Liver (tissue), 9 donors: ENCODE data around the gene SPP1. TPM values are rescaled to one million over a fixed set of nuclear protein-coding genes. Genes with fewer than 3 reads are reported as not detected.

ENCODE experiments used
- DNase-seq: peaks from one replicate; pipeline ENCODE4 v3.0.0-alpha.2; 2017; ENCODE audit warnings: low spot score
- H3K27ac ChIP-seq, 2 donors: one replicate each; pipeline ENCODE4 v1.7.0; 2013; ENCODE audit warnings: inconsistent platforms in 2 of 2, low read length in 2 of 2, control low read depth in 1 of 2, low read depth in 1 of 2, mild to moderate bottlenecking in 1 of 2
- H3K27me3 ChIP-seq, 4 donors: one replicate each; pipeline versions ENCODE4 v1.6.1 to v1.7.0; 2013; ENCODE audit warnings: low read length in 3 of 4, inconsistent platforms in 1 of 4, mild to moderate bottlenecking in 1 of 4, moderate library complexity in 1 of 4; ENCODE audit not compliant: control insufficient read depth in 4 of 4, insufficient read depth in 4 of 4
- H3K36me3 ChIP-seq, 4 donors: one replicate each; pipeline versions ENCODE4 v1.6.1 to v1.7.0; 2013; ENCODE audit warnings: low read length in 3 of 4, mild to moderate bottlenecking in 3 of 4, low read depth in 1 of 4, moderate library complexity in 1 of 4; ENCODE audit not compliant: control insufficient read depth in 4 of 4, insufficient read depth in 3 of 4
- H3K4me1 ChIP-seq, 4 donors: one replicate each; pipeline versions ENCODE4 v1.6.1 to v1.7.0; 2013; ENCODE audit warnings: low read length in 3 of 4, mild to moderate bottlenecking in 3 of 4, moderate library complexity in 1 of 4; ENCODE audit not compliant: control insufficient read depth in 4 of 4, insufficient read depth in 4 of 4
- H3K4me3 ChIP-seq, 3 donors: one replicate each; pipeline versions ENCODE4 v1.6.1 to v1.7.0; 2013; ENCODE audit warnings: low read length in 3 of 3, control low read depth in 1 of 3, low read depth in 1 of 3, mild to moderate bottlenecking in 1 of 3
- H3K9ac ChIP-seq, 2 donors: one replicate each; pipeline ENCODE4 v1.7.0; 2013; ENCODE audit warnings: low read length in 2 of 2, mild to moderate bottlenecking in 2 of 2, moderate library complexity in 2 of 2, control low read depth in 1 of 2, low read depth in 1 of 2
- H3K9me3 ChIP-seq, 4 donors: one replicate each; pipeline versions ENCODE4 v1.6.1 to v1.7.0; 2013; ENCODE audit warnings: low read length in 3 of 4; ENCODE audit not compliant: control insufficient read depth in 4 of 4
- EGR1 ChIP-seq, 2 donors: IDR thresholded peaks; 2 replicates each; pipeline ENCODE4 v1.6.1; 2016 to 2018; ENCODE audit warnings: antibody characterized with exemption in 2 of 2, low read depth in 2 of 2
- FOXA1 ChIP-seq: IDR thresholded peaks from 2 replicates; pipeline ENCODE4 v1.6.1; 2016; ENCODE audit warnings: antibody characterized with exemption
- FOXA2 ChIP-seq: IDR thresholded peaks from 2 replicates; pipeline ENCODE4 v1.6.1; 2016; ENCODE audit warnings: antibody characterized with exemption
- GABPA ChIP-seq, 2 donors: IDR thresholded peaks in 1 of 2; conservative IDR thresholded peaks in 1 of 2; 2 replicates each; pipeline ENCODE4 v1.6.1; 2016; ENCODE audit warnings: antibody characterized with exemption in 2 of 2, mild to moderate bottlenecking in 1 of 2, moderate library complexity in 1 of 2
- HNF4A ChIP-seq, 2 donors: conservative IDR thresholded peaks; 2 replicates each; pipeline ENCODE4 v1.6.1; 2016; ENCODE audit warnings: antibody characterized with exemption in 2 of 2, mild to moderate bottlenecking in 2 of 2
- HNF4G ChIP-seq: IDR thresholded peaks from 2 replicates; pipeline ENCODE4 v1.6.1; 2016; ENCODE audit warnings: antibody characterized with exemption
- JUND ChIP-seq, 2 donors: IDR thresholded peaks; 2 replicates each; pipeline ENCODE4 v1.6.1; 2016; ENCODE audit warnings: antibody characterized with exemption in 2 of 2
- NR2F2 ChIP-seq: IDR thresholded peaks from 2 replicates; pipeline ENCODE4 v1.6.1; 2016; ENCODE audit warnings: antibody characterized with exemption
- RAD21 ChIP-seq, 2 donors: IDR thresholded peaks; 2 replicates each; pipeline ENCODE4 v1.6.1; 2016; ENCODE audit warnings: antibody characterized with exemption in 2 of 2, mild to moderate bottlenecking in 2 of 2
- RXRA ChIP-seq, 2 donors: IDR thresholded peaks; 2 replicates each; pipeline ENCODE4 v1.6.1; 2017 to 2018; ENCODE audit warnings: antibody characterized with exemption in 2 of 2, mild to moderate bottlenecking in 1 of 2
- SP1 ChIP-seq: IDR thresholded peaks from 2 replicates; pipeline ENCODE4 v1.6.1; 2018; ENCODE audit warnings: antibody characterized with exemption, mild to moderate bottlenecking
- TAF1 ChIP-seq: conservative IDR thresholded peaks from 2 replicates; pipeline ENCODE4 v1.6.1; 2016; ENCODE audit warnings: antibody characterized with exemption, mild to moderate bottlenecking
- WGBS: extraction: QIAGEN DNeasy Blood & Tissue Kit; methylation state at CpG from one replicate; pipeline ENCODE4 v1.1.7; 2013; 5-methylcytosine and 5-hydroxymethylcytosine counted together
- polyA plus RNA-seq, 2 donors: library from polyadenylated mRNA; stranded (reverse) in 1 of 2; unstranded in 1 of 2; fragments of 200-250 nt in 1 of 2; fragments of >200 nt in 1 of 2; fragmentation: Nextera tagmentation in 1 of 2; extraction: Ambion mirVana in 1 of 2; gene quantifications; one replicate each; pipeline versions ENCODE4 v1.2.1 to v1.2.3, GENCODE V29; 2013 to 2015
- total RNA-seq, 2 donors: library from RNA; depleted of rRNA; stranded (reverse); fragments of >200 nt; gene quantifications; one replicate each; pipeline ENCODE4 v1.2.3, GENCODE V29; 2014
- TF ChIP-seq, protein P1 (sequence below): IDR thresholded peaks from 2 replicates; pipeline ENCODE4 v1.6.1; 2016; ENCODE audit warnings: antibody characterized with exemption
- TF ChIP-seq, protein P2 (sequence below): IDR thresholded peaks from 2 replicates; pipeline ENCODE4 v1.6.1; 2016; ENCODE audit warnings: antibody characterized with exemption
- TF ChIP-seq, protein P3 (sequence below): IDR thresholded peaks from 2 replicates; pipeline ENCODE4 v1.6.1; 2016; ENCODE audit warnings: antibody characterized with exemption
- TF ChIP-seq, protein P4 (sequence below): IDR thresholded peaks from 2 replicates; pipeline ENCODE4 v1.6.1; 2016; ENCODE audit warnings: antibody characterized with exemption, mild to moderate bottlenecking
- TF ChIP-seq, protein P5 (sequence below): fragments of 150-350 bp; IDR thresholded peaks from 2 replicates; pipeline ENCODE4 v1.5.1; 2017; ENCODE audit warnings: improper control_type of control experiment, low read depth, low read length; ENCODE audit not compliant: missing input control
- donor health status: healthy.
- donor health status: healthy.
- donor health status: healthy.
- donor health status: healthy.
- donor health status: healthy.

The SPP1 gene
- total and polyA plus RNA-seq, 4 donors: 10.5 to 80.2 (median 27.5) TPM

DNA sequence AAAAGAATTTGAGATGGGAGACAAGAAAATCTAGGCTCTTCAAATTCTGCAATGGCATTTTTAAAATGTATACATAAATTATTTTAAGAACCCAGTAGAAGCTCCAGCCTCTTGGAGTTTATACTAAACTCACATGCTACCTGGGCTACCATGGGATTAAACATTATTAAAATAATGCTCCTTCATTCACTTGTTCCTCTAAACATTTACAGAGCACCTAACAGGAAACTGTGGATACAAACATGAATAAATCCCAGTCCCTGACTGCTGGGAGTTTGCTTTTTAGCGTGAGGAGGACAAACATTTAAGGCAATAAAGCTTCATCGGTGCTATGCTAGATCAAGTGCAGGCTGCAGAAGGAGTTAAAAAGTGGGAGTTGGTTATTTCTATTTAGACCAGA is 5.4 kb upstream of the SPP1 start:
- H3K4me1 ChIP-seq: peaks cover 0 to 6% (median 2%) of the 10 kb centered on the region in 4 donors
- 67% methylated on average over 2 of the region's 2 CpGs for WGBS
- no peak overlapping the region for H3K9ac ChIP-seq
- H3K36me3 ChIP-seq: no peaks in the 10 kb centered on the region
- H3K27me3 ChIP-seq: no peaks in the 10 kb centered on the region
- DNase-seq: no peak
- no peak for TF ChIP-seq RAD21 (IDR thresholded peaks at IDR 0.05)
- no peak for TF ChIP-seq GABPA (IDR thresholded peaks at IDR 0.05 in 1 of 2, conservative IDR thresholded peaks at IDR 0.05 in 1 of 2)
- TF ChIP-seq SP1: no peak
- TF ChIP-seq JUND (IDR thresholded peaks at IDR 0.05): no peak
- TF ChIP-seq HNF4A (conservative IDR thresholded peaks at IDR 0.05): no peak
- TF ChIP-seq, protein P1, sequence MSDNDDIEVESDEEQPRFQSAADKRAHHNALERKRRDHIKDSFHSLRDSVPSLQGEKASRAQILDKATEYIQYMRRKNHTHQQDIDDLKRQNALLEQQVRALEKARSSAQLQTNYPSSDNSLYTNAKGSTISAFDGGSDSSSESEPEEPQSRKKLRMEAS: no peak
- TF ChIP-seq, protein P2, sequence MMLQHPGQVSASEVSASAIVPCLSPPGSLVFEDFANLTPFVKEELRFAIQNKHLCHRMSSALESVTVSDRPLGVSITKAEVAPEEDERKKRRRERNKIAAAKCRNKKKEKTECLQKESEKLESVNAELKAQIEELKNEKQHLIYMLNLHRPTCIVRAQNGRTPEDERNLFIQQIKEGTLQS: no peak
- no peak for TF ChIP-seq TAF1
- no peak for TF ChIP-seq RXRA (IDR thresholded peaks at IDR 0.05)
- H3K4me3 ChIP-seq: no peak overlapping the region
- H3K27ac ChIP-seq: no peak overlapping the region
- H3K9me3 ChIP-seq: no peaks in the 10 kb centered on the region

DNA sequence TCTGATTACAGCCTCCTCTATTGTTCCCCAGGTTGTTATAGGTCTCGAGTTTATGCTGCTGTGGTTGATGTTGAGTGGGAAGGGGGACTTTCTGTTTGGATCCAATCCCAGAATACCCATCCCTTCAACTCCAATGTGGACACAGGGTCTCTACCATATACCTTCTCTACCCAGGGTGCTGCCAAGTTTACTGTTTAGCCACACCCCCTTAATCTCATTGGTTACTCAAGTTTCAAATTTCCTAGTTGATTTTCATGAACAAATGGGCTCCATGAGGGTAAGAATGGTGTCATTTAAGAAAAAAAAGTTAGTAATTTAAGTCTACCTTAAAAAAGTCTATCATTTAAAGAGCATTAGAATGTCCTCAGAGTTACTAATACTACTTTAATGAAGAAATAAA is 3.6 kb upstream of the SPP1 start:
- Histone ChIP-seq H3K27ac (no peak overlapping the region), H3K9ac (no peak overlapping the region), H3K36me3 (no peaks in the 10 kb centered on the region), H3K4me3 (no peak overlapping the region), H3K9me3 (no peaks in the 10 kb centered on the region), H3K27me3 (no peaks in the 10 kb centered on the region), H3K4me1 (peaks cover 0 to 8% (median 3%) of the 10 kb centered on the region in 4 donors)
- TF ChIP-seq FOXA1: no peak
- TF ChIP-seq RXRA (IDR thresholded peaks at IDR 0.05): no peak
- TF ChIP-seq RAD21 (IDR thresholded peaks at IDR 0.05): no peak
- no peak for TF ChIP-seq SP1
- TF ChIP-seq HNF4G: no peak
- no peak for TF ChIP-seq EGR1 (IDR thresholded peaks at IDR 0.05; ENCODE audit: low read depth in 2 of 2)
- TF ChIP-seq, protein P3, sequence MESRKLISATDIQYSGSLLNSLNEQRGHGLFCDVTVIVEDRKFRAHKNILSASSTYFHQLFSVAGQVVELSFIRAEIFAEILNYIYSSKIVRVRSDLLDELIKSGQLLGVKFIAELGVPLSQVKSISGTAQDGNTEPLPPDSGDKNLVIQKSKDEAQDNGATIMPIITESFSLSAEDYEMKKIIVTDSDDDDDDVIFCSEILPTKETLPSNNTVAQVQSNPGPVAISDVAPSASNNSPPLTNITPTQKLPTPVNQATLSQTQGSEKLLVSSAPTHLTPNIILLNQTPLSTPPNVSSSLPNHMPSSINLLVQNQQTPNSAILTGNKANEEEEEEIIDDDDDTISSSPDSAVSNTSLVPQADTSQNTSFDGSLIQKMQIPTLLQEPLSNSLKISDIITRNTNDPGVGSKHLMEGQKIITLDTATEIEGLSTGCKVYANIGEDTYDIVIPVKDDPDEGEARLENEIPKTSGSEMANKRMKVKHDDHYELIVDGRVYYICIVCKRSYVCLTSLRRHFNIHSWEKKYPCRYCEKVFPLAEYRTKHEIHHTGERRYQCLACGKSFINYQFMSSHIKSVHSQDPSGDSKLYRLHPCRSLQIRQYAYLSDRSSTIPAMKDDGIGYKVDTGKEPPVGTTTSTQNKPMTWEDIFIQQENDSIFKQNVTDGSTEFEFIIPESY: no peak
- no peak for TF ChIP-seq NR2F2
- TF ChIP-seq, protein P4, sequence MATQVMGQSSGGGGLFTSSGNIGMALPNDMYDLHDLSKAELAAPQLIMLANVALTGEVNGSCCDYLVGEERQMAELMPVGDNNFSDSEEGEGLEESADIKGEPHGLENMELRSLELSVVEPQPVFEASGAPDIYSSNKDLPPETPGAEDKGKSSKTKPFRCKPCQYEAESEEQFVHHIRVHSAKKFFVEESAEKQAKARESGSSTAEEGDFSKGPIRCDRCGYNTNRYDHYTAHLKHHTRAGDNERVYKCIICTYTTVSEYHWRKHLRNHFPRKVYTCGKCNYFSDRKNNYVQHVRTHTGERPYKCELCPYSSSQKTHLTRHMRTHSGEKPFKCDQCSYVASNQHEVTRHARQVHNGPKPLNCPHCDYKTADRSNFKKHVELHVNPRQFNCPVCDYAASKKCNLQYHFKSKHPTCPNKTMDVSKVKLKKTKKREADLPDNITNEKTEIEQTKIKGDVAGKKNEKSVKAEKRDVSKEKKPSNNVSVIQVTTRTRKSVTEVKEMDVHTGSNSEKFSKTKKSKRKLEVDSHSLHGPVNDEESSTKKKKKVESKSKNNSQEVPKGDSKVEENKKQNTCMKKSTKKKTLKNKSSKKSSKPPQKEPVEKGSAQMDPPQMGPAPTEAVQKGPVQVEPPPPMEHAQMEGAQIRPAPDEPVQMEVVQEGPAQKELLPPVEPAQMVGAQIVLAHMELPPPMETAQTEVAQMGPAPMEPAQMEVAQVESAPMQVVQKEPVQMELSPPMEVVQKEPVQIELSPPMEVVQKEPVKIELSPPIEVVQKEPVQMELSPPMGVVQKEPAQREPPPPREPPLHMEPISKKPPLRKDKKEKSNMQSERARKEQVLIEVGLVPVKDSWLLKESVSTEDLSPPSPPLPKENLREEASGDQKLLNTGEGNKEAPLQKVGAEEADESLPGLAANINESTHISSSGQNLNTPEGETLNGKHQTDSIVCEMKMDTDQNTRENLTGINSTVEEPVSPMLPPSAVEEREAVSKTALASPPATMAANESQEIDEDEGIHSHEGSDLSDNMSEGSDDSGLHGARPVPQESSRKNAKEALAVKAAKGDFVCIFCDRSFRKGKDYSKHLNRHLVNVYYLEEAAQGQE: no peak
- no peak for TF ChIP-seq FOXA2
- TF ChIP-seq GABPA (IDR thresholded peaks at IDR 0.05 in 1 of 2, conservative IDR thresholded peaks at IDR 0.05 in 1 of 2): no peak
- TF ChIP-seq, protein P5, sequence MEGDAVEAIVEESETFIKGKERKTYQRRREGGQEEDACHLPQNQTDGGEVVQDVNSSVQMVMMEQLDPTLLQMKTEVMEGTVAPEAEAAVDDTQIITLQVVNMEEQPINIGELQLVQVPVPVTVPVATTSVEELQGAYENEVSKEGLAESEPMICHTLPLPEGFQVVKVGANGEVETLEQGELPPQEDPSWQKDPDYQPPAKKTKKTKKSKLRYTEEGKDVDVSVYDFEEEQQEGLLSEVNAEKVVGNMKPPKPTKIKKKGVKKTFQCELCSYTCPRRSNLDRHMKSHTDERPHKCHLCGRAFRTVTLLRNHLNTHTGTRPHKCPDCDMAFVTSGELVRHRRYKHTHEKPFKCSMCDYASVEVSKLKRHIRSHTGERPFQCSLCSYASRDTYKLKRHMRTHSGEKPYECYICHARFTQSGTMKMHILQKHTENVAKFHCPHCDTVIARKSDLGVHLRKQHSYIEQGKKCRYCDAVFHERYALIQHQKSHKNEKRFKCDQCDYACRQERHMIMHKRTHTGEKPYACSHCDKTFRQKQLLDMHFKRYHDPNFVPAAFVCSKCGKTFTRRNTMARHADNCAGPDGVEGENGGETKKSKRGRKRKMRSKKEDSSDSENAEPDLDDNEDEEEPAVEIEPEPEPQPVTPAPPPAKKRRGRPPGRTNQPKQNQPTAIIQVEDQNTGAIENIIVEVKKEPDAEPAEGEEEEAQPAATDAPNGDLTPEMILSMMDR: no peak
- DNase-seq: no peak
- WGBS: 2% methylated on average over 1 of the region's 1 CpG
